Medulla oblongata (tissue), 1 donor: ENCODE results near the gene C10orf53.

Experiments used
- DNase-seq: peaks from one replicate; pipeline ENCODE4 v3.0.0-alpha.2; 2015; ENCODE audit errors: extremely low spot score

Gene C10orf53

DNA sequence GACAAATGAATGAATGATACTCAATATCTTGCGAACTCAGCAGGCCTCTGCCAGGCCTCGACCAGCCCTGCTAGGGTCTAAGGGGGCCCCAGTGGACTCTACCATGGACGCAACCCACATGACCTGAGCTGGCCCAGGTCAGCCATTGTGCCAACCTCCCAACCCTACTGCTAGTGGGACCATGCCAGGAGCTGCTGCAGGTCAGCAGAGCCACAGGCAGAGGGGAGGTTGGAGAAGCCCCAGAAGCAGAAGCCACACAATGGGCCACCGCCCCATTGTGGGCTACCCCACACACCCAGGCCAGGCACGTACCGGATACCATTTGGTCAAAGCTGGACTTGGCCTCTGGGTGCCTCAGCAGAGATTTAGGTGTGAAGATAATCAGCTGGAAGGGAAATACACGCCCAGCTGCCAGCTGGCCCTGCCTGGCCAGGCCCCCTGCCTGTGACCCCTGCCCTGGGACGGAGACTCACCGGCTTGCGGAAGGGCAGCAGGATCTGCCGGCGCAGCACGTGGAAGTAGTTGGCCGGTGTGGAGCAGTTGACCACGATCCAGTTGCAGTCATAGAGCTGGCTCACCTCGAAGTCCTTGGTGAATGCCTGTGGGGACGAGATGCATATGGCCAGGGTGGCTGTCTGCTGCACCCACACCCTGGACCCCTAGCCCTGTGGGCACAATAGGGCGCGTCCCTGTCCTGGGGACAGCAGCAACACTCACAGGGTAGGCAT, 58.2 kb downstream of the C10orf53 start:
- DNase-seq: no peak

DNA sequence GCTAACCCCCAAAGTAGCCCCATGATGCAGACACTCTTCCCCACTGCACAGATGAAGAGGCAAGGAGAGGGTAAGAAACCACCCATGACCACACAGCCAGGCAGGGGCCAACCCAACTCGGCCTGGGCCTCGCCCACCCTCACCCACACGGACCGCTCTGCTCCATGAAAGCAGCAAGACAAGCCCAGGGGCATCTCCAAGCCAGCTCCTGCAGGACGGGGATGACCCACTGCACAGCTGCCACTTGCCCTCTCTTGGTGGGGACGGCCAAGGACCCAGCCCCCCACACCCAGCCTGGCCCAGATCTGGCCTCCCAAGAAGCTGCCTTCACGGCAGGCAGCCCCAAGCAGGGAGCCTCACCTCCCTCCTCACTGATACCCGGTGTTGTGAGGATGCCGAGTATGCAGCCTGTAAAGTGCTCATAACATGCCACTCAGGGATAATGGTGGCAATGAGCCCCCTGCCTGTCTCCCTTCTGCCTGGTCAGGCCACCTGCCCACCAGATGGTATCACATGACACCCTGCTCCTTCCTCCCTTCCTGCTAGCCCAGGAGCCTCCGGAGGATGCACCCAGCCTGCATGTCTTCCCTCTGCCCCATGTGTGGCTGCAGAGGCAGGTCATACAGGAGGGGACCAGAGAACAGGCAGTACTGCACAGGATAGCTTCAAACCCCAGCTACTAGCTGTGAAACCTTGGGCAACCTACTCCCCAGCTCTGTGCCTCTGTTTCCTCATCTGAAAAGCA, 59.3 kb downstream of the C10orf53 start:
- DNase-seq: no peak

DNA sequence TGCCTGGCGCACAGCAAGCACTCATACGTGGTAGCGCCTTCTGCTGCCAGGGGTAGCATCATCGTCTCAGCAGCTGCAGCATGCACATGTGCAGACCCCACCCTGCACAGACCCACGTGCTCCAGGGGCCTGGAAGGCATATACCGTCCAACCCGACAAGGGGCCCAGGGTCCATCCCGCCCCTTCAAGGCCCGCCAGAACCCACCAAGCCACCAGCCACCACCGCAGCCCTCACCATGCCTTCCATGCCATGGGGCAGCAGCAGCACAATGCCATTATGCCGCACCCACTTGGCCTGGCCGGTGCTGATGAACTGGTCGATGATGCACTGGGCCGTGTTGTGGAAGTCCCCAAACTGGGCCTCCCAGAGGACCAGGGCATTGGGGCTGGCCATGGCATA, 60.0 kb downstream of the C10orf53 start:
- DNase-seq: no peak

DNA sequence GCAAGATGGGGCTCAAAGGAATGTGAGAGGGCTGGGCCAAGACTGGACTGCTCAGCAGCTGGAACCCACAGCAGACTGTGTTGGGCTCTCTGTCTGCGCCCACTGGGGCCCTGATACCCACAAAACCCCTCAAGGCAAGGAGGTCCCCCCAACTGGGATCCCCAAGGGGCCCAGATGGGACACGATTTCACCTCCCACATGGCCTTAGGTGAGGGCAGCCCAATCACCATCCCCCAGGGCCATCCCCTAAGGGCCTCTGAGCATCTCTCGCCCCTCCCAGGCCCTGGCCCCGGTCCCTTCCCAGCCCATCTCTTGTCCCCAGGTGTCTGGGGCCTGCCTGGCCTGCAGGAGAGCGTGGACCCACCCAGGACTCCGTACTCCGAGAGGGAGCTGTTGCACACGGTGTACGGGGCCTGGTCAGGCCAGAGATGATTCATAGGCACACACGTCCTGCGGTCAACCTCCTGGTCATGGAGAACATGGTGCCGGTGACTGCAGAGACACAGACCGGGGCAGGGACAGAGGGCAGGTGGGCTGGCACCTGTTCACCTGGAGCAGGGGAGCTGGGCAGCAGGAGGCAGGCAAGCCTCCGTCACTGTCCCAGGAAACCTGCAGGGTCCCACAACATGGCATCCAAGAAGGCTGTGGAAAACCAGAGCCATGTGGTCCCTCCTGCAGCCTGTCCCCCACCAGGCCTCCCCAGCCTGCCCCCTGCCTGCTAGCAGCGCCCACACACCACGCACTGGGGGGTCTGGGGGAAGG, 61.1 kb downstream of the C10orf53 start:
- DNase-seq: no peak

DNA sequence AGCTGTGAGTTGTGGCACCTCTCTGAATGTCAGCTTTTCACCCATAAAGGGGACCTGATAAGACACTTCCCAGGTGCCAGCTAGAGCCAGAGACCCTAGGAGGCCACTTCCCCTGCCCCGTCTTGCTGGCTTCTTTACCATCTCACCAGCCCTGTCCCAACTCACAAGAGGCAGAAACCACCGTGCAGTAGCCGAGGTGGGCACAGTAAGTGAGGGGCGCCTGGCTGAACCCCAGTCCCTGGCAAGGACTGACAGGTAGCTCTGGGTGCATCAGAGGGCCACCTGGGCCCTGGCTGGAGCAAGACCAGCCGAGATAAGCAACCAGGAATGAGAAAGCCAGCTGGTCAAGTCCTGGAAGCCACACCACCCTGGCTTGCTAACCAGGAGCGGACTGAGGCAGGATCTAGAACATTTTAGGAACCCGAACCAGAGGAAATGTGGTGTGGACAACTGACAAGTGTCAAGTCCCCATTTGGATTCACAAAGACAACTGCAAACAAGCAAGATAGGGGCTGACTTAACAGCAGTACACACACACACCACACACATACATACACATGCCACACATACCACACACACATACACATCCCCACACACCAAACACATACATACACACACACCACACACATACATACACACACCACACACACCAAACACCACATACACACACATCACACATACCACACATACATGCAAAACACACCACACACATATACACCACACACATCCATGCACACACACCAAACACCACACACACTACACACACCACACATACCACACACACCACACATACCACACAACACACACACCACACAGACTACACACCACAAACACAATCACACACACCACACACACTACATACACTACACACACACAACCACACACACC, 61.9 kb downstream of the C10orf53 start:
- DNase-seq: no peak

DNA sequence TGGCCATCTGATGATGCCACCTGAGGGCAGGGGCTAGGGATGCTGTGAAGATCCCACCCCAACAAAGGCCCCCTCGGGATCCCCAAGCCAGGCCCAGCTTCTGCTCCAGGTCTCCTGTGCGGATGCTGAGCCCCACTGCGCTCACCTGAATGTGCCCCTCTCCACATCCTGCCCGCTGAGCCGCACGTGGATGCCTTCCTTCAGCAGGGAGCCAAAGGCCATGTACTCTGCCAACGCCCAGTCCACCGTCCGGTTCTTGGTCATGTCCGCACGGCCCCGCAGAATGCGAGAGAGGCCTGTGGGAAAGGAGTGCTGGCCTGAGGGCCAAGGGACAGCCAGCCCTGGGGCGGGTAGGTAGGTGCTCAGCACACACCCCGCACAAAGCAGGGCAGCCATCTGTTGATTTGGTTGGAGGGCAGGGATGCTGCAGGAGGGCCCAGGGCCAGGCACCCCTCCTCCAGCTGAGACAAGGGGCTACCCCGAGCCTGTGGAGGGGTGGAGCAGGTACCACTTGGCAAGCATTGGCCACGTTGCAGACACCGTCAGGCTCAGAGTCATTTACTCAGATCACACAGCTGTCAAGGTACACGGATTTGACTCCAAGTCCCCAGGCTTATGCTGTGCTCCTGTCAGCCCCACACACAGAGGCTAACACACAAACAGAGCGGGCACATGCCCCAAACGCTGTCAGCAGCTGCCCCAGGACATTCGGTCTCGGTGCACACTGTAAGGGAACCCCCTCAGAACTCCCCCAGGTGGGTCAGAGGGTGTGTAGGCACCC, 63.4 kb downstream of the C10orf53 start:
- no peak for DNase-seq

DNA sequence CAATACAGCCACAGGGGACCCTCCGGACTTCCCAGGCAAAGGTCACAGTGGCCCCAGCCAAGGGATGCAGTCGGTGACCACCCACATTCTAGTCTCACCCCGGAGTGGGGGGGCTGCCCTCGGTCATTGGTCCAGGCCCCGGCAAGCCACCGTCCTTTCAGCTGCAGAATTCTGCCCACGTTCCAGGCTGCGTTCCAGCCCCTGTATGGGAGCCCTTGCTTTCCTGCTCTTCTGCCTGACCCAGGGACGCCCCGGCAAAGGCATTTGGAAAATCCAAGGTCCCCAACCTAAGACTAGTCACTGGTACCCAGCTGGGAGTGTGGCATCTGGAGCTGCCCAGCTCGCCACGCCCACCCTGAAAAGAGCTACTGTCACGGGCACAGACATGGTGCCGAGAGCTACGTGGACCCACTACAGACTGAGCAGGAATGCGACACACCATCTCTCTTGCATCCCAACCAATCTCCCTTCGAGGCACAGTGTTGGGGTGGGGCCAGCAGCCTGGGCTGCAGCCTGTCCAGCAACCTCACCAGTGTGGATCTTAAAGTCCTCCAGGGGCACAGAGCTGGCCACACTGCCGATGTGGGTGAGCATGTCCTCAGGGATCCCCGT, 64.1 kb downstream of the C10orf53 start:
- DNase-seq: no peak

DNA sequence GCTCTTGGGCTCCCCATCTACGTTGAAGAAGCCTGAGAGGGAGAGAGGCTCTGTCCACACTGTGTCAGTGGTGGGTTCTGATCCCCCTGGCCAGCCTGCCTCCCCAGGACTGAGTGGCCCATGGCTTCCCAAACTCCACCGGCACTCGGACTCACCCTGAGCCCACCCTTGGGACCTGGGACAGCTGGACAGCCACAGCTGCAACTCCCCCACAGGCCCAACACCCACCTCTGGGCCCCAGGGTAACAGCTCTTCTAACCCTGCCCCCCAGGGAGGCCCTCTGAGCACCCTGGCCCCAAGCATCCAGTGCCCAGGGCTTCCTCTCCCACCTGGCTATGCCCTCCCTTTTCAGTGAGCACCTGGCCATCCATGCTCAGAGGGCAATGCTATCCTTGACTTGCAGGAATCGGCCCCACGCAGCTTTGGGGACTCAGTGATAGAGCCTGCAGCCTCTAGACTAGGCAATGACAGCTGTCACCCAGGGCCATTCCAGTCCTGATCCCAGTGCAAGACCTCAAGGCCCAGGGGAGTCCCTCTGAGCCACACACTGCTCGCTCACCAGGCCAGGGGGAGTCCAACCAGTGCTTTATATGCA, 64.7 kb downstream of the C10orf53 start:
- DNase-seq: no peak

DNA sequence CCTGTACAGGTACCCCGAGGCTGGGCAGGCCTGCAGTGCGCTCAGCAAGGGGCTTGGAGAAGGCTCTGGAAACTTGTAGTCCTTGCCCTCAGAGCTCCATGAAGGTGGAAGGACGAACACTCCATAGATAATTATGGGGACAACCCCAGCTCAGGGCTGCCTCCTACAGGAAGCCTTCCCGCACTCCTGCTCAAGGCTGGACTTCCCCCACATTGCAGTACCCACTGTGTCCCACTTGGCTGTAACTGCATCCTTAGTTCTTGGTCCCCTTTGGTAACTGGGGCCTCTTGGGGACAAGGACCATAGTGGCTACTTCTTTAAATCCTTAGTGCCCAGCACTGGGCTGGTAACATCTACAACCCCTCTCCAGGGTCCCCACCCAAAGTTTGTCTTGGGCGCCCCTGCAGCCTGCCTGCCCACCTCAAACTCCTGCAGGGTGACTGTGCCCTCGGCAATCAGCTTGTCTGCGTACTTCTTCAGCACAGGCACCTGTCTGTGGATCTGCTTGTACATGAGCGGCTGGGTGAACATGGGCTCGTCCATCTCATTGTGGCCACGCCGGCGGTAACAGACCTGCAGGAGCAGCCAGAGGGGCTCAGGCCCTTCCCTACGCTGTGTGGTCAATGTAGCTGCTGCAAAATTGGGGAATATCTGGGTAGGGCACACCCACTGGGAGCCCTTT, 65.6 kb downstream of the C10orf53 start:
- no peak for DNase-seq

DNA sequence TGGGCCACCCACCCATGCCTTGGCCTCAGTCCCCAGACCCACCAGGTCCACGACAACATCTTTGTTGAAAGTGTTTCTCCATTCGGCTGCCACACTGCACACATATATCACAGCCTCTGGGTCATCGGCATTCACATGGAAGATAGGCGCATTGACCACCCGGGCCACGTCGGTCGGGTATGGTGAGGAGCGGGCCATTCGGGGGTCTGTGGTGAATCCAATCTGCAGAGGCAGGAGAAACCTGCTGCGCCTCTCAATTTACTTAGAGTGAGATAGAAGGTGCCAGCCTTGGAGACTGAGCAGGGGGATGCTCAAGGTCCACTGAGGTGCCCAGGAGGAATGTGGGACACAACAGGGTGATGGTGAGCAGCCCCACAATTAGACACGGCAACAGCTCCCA, 66.3 kb downstream of the C10orf53 start:
- DNase-seq: no peak

DNA sequence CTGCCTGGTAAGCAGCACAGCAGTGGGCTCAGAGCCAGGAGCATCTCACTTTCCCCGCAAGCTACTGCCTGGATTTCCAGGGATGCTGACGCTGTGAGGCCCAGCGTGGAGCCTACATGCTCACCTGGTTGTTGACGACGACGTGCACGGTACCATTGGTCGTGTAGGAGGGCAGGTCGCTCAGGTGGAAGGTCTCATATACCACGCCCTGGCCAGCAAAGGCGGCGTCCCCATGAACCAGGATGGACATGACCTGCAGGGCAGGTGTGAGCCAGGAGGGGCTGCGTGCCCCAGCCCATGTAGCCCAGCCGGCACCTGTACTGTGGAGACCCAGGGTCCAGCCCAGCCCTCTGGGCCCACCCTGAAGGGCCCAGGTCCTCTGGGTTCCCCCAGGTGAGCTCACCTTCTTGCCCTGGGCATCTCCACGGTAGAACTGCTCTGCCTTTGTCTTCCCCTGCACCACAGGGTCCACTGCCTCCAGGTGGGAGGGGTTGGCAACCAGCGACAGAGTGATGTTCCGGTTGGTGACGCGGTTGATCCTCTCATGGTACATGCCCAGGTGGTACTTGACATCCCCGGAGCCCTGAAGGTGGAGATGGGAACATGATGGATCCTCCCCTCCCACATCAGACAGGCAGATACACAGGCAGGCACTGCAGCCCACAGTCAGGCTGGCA, 67.3 kb downstream of the C10orf53 start:
- no peak for DNase-seq
